H1 (cell line): ENCODE results near the gene KCNQ2. TPM values are rescaled to one million over a fixed set of nuclear protein-coding genes. Genes with fewer than 3 reads are reported as not detected.

Experiments
- polyA plus RNA-seq, 7 experiments: library from polyadenylated mRNA; depleted of rRNA in 3 of 7; stranded (reverse) in 5 of 7; unstranded in 2 of 7; fragments of >200 nt in 5 of 7; fragments of 200-250 nt in 2 of 7; gene quantifications; 1 replicate in 5 of 7; 2 replicates in 1 of 7; 4 replicates in 1 of 7; pipeline versions ENCODE4 v1.2.1 to v1.2.3, GENCODE V29; 2011 to 2013; ENCODE audit warnings: missing spikeins in 2 of 7, mixed read lengths in 2 of 7
- total RNA-seq: library from RNA; stranded (reverse); fragmentation: NEBNext Ultra II Directional; extraction: Animal tissue kit (Norgen Biotek cat#: 25700); gene quantifications from 2 replicates; pipeline ENCODE4 v1.2.1, GENCODE V29; 2021

KCNQ2 gene
- total and polyA plus RNA-seq, 2 of the 8 experiments (the other 6 are each of a cell fraction or from before 2014, with no cell fraction given), result 82.6 to 243 TPM

Other genes with a start within 250 kb of the KCNQ2 start
- 0.41 TPM in 1 of 2 replicates, not detected in the other for gene BIRC7, start 236.8 kb downstream of the KCNQ2 start, total RNA-seq
- gene BIRC7, start 236.8 kb downstream of the KCNQ2 start, polyA plus RNA-seq (2011; rRNA removed), result 0.11 and 0.16 TPM in 2 replicates
- gene NKAIN4, start 218.2 kb downstream of the KCNQ2 start, total RNA-seq, result 6.6 and 6.9 TPM in 2 replicates
- gene NKAIN4, start 218.2 kb downstream of the KCNQ2 start, polyA plus RNA-seq (2011; rRNA removed), result 17.0 and 21.9 TPM in 2 replicates
- gene ARFGAP1, start 199.8 kb downstream of the KCNQ2 start, total RNA-seq, result 93.0 and 100 TPM in 2 replicates
- 93.7 and 136 TPM in 2 replicates for gene ARFGAP1, start 199.8 kb downstream of the KCNQ2 start, polyA plus RNA-seq (2011; rRNA removed)
- 0.17 and 0.19 TPM in 2 replicates for gene COL20A1, start 179.5 kb downstream of the KCNQ2 start, total RNA-seq
- gene COL20A1, start 179.5 kb downstream of the KCNQ2 start, polyA plus RNA-seq (2011; rRNA removed), result 0.21 and 0.61 TPM in 2 replicates
- gene CHRNA4, start 111.3 kb downstream of the KCNQ2 start, total RNA-seq, result 2.7 and 5.7 TPM in 2 replicates
- gene CHRNA4, start 111.3 kb downstream of the KCNQ2 start, polyA plus RNA-seq (2011; rRNA removed), result 4.3 and 5.0 TPM in 2 replicates
- 25.8 and 27.9 TPM in 2 replicates for gene EEF1A2, start 26.4 kb upstream of the KCNQ2 start, total RNA-seq
- gene EEF1A2, start 26.4 kb upstream of the KCNQ2 start, polyA plus RNA-seq (2011; rRNA removed), result 7.4 and 17.5 TPM in 2 replicates
- 125 and 138 TPM in 2 replicates for gene PPDPF, start 48.1 kb upstream of the KCNQ2 start, total RNA-seq
- gene PPDPF, start 48.1 kb upstream of the KCNQ2 start, polyA plus RNA-seq (2011; rRNA removed), result 30.5 and 49.9 TPM in 2 replicates
- gene PTK6, start 64.7 kb upstream of the KCNQ2 start, total RNA-seq, result 0.17 and 0.19 TPM in 2 replicates
- 0.12 and 0.30 TPM in 2 replicates for gene PTK6, start 64.7 kb upstream of the KCNQ2 start, polyA plus RNA-seq (2011; rRNA removed)
- 0.29 and 0.76 TPM in 2 replicates for gene SRMS, start 75.1 kb upstream of the KCNQ2 start, total RNA-seq
- gene SRMS, start 75.1 kb upstream of the KCNQ2 start, polyA plus RNA-seq (2011; rRNA removed), result 0.39 and 0.66 TPM in 2 replicates
- 2.5 and 2.6 TPM in 2 replicates for gene FNDC11, start 81.5 kb upstream of the KCNQ2 start, total RNA-seq
- gene FNDC11, start 81.5 kb upstream of the KCNQ2 start, polyA plus RNA-seq (2011; rRNA removed), result 8.8 and 13.5 TPM in 2 replicates
- 17.5 and 18.2 TPM in 2 replicates for gene HELZ2, start 101.6 kb upstream of the KCNQ2 start, total RNA-seq
- gene HELZ2, start 101.6 kb upstream of the KCNQ2 start, polyA plus RNA-seq (2011; rRNA removed), result 7.9 and 14.0 TPM in 2 replicates
- 12.9 and 14.2 TPM in 2 replicates for gene GMEB2, start 154.4 kb upstream of the KCNQ2 start, total RNA-seq
- gene GMEB2, start 154.4 kb upstream of the KCNQ2 start, polyA plus RNA-seq (2011; rRNA removed), result 14.2 and 19.1 TPM in 2 replicates
- 63.1 and 71.6 TPM in 2 replicates for gene STMN3, start 180.8 kb upstream of the KCNQ2 start, total RNA-seq
- gene STMN3, start 180.8 kb upstream of the KCNQ2 start, polyA plus RNA-seq (2011; rRNA removed), result 51.5 and 70.8 TPM in 2 replicates
- gene RTEL1, start 185.7 kb upstream of the KCNQ2 start, total RNA-seq, result 37.1 and 37.8 TPM in 2 replicates
- gene RTEL1, start 185.7 kb upstream of the KCNQ2 start, polyA plus RNA-seq (2011; rRNA removed), result 16.2 and 24.3 TPM in 2 replicates
- gene TNFRSF6B, start 224.0 kb upstream of the KCNQ2 start, total RNA-seq, result not detected in 2 replicates
- 3.1 and 5.4 TPM in 2 replicates for gene TNFRSF6B, start 224.0 kb upstream of the KCNQ2 start, polyA plus RNA-seq (2011; rRNA removed)
- 21.9 and 22.9 TPM in 2 replicates for gene ARFRP1, start 235.3 kb upstream of the KCNQ2 start, total RNA-seq
- gene ARFRP1, start 235.3 kb upstream of the KCNQ2 start, polyA plus RNA-seq (2011; rRNA removed), result 12.9 and 19.4 TPM in 2 replicates
- 21.4 and 24.9 TPM in 2 replicates for gene ZGPAT, start 235.4 kb upstream of the KCNQ2 start, total RNA-seq
- 14.5 and 21.5 TPM in 2 replicates for gene ZGPAT, start 235.4 kb upstream of the KCNQ2 start, polyA plus RNA-seq (2011; rRNA removed)